HG02798 (cell line): ENCODE results near the gene SNAI1.
"Not testable (repeated sequence)": the region's sequence is repeated elsewhere in the genome, so short reads cannot be mapped to it uniquely, and the experiment has no call there.

Source experiments
- ATAC-seq: cut with Tn5 transposase; IDR thresholded peaks from one replicate; pipeline ENCODE4 v1.9.1; 2021; ENCODE audit warnings: mild to moderate bottlenecking; ENCODE audit not compliant: unreplicated experiment, poor library complexity

The SNAI1 gene

DNA sequence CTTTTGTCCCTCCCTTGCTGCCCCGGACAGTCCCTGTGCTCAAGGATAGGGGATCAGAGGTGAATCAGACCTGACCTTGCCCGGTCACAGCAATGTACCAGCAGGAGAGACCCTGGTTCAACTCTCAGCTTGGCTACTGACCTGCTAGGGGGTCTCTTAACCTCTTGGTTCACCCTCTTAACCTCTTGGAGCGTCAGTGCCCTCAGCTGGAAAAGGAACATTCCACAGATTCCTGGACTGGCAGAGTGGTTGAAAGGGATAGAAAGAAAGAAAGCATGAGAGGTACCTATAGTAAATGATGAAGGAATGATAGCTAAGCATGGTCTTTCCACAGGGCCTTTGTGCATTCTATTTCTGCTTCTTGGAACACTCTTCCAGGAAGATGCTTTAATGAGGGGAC is 25.2 kb downstream of the SNAI1 start:
- ATAC-seq, result no peak

DNA sequence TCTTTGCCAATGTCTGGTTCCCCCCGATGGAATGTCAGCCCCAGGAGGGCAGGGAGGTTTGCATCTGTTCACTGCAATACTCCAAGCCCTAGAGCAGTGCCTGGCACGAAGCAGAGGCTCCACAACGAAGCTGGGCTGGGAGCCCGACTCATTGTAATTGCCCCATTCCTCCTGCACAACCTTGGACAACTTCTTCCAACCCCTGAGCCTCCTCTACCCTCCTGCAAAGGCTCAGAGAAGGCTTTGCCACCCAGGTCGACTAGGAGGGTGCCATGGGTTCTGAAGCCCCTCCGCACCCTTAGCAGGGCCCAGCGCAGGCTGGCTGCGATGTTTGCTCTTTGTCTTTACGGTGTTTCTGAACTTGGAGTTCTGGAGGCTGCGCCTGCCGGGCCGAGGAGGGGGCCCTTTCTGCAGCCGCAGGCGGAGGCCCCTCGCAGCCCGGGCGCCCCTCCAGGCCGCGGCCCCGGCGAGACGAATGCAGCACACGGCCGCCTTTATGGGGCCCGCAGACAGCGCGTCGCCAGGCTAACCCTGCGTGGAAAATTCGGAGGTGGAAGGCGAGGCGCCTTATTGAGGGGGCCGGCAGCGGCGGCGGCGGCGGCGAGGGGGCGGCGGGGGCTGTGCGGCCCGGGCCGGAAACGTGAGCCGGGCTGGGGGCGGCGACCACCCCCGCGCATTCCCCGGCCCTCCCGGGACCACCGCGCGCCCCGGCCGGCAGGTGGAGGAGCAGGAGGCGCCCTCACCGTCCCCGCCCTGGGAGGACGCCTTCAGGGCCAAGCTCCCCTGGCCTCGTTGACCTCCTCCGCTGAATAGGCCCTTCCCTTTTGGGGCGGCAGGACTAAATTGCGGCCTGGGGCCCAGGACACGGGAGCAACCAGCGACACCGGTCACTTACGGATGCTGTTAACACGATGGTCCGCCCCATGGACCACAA is 27.0 kb downstream of the SNAI1 start:
- no peak for ATAC-seq

DNA sequence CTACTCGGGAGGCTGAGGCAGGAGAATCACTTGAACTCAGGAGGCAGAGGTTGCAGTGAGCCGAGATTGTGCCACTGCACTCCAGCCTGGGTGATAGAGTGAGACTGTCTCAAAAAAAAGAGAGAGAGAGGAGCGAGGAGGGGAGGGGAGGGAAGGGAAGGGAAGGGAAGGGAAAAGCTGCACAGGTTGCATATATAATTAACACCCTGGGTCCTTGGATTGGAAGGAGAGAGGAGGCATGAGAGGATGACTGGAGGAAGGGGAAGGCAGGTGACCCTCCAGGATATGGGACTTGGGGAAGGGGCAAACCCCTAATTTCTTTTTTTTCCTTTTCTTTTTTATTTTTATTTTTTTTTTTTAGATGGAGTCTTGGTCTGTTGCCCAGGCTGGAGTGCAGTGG is 28.8 kb downstream of the SNAI1 start:
- ATAC-seq, result not testable (repeated sequence)

DNA sequence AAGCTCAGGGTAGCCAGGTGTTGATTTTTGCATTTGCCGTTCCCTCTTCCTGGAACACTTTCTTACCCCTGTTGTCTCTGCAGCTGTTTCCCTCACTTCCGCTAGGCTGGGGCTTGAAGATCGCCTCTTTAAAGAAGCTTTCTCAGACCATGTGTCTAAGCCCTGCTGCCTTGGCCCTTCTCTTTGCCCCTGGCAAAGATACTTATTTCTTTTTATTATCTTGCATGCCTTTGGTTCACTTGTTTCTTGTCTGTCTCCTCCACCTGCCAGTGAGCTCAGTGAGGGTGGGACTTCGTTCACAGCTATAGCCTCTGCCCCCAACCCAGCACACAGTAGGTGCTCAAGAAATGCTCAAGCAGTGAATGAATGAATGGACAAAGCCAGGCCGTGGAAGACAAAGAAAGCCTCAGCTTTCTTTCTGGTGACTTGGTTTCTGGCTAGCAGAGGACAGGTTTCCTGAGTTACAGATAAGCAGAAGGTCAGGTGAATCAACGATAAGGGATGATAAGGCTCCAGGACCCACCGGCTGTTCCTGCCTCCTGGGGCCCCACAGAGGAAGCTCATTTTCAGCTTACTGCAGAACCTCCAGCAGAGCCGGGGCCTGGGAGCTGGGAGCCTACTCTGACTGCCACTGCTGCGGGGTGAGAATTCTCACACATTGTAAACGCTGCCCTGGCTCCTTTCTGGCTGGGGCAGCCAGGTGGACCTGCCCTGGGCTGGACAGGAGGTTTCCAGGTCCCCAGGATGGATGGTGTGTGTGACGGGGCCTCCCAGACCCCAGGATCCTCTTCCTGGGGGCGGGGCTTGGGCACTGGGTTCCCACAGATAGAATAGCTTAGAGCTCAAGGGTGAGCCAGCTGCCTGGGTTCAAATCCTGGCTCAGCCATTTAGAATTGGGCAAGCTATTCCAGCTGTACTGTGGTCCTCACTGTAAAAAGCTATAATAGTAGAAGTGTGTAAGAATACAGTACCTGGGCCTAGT is 29.8 kb downstream of the SNAI1 start:
- no peak for ATAC-seq

DNA sequence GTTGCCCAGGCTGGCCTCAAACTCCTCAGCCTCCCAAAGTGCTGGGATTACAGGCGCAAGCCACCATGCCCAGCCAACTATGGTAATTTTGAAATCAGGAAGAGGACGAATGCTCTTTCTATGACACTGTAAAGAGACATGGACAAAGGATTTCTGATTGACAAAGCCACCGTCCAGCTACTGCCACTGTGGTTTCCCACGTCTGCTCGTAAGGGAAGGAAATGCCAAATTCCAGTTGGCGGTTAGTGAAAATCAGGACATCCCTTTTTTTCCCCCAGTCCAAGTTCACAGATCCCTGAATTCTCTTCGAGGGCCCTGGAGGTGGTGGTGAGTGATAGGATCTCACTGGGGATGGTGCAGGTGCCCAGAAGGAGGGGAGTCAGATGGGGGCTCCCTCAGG is 31.2 kb downstream of the SNAI1 start:
- ATAC-seq, result no peak

DNA sequence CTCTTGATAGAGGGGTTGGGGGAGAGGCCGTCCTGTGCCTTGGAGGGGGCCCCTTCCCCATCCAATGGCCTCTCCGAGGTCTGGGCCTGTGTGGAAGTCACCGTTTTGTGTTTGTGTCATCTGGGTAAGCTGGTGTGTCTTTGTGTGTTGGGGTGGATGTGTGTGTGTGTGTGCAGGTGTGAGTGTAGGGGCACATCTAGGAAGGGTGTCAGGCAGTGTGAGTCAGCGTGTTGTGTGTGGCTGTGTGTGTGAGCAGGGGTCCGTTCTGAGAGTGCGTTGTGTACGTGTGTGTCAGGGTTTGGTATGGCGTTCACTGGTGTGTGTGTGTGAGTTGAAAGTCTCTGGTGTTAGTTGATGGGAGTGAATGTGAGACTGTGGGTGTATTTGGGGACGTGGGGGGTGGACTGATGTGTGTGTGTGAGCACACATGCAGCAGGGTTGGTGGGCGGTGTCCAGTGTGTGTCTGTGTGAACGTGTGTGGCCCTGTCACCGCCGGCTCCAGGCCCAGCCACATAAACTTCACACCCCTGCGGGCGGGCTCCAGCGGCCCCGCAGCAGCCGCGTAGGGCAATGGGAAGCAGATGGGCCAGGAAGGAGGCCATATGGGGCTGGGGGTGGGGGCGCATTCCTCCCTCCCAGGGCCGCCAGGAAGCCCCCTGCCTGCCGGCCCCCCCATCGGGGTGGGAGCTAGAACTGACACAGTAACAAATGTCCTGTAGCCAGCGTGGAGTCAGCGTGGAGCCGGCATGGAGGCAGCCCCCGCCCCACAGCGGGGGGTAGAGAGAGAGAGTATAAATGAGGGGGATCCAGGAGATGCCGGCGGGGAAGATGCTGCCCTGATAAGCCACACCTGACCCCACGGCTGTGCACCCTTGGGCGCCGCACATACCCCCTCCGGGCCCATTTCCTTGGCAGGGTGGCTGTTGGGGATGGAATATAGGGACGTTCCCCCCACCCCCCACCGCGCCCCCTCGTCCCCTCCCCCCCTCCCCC is 32.1 kb downstream of the SNAI1 start:
- ATAC-seq, result no peak

DNA sequence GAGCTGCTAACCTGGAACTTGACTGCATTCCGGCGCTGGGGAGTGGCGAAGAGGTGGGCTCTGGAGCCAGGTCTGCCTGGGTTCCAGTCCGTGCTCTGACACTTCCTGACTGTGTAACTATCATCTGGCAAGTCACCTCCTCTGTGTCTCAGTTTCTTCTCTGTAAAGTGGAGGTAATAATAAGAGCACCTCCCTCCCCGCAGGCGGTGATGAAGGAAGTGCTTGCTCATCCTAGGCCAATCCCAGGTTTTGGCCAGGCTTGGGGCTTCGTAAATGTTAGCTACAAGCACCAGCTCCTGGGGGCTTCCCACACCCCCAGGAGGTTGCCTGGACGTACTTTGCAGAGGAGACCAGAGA is 32.8 kb downstream of the SNAI1 start:
- ATAC-seq, result no peak

DNA sequence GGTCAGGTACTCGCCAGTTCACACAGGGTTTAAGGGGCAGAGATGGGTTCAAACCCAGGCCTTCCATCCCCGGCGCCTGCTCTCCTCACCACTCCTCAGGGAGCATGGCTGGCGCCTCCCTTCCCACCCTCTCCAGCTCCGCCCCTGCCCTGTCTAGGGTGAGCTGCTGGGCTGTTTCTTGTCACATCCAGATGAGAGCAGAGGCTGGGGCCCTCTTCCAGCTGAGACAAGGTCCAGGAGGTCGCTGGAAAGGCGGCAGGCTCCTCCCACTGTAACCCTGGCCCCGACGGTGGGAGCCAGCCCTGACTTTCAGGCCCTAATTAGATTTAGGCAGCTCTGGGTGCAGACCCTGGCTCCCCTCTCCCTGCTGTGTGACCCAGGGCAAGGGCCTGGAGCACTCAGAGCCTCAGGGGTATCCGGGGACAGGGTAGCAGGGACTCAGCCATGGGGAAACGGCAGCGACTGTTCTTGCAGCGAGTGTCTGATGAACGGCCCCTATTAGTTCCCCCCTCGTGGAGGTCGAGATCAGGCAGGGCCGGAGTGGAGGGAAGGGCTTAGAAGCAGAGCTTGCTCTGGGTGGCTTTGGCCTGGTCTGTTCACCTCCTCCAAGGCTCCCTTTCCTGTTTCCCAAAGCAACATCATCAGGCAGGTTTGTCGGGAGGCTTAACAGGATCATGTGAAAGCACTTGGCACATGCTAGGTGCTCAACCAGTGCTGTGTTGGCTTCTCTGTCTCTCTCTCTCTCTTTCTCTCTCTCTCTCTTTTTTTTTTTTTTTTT is 33.4 kb downstream of the SNAI1 start:
- ATAC-seq, result no peak

DNA sequence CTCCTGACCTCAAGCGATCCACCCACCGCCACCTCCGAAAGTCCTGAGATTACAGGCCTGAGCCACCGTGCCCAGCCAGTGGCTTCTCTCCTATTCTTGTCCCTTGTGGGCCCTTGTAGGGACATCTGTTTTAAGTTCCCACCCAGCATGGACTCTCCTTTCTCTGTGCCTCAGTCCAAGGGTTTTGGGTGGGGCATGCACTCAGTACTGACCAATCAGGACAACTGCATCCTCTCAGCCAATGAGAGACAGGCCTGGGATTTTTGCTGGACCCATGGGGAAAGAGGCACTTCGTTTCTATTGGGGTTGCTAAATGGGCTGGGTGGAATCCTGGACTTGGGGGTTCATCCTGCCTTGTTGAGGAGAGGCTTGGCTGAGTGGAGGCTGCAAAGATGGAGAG is 34.4 kb downstream of the SNAI1 start:
- no peak for ATAC-seq

DNA sequence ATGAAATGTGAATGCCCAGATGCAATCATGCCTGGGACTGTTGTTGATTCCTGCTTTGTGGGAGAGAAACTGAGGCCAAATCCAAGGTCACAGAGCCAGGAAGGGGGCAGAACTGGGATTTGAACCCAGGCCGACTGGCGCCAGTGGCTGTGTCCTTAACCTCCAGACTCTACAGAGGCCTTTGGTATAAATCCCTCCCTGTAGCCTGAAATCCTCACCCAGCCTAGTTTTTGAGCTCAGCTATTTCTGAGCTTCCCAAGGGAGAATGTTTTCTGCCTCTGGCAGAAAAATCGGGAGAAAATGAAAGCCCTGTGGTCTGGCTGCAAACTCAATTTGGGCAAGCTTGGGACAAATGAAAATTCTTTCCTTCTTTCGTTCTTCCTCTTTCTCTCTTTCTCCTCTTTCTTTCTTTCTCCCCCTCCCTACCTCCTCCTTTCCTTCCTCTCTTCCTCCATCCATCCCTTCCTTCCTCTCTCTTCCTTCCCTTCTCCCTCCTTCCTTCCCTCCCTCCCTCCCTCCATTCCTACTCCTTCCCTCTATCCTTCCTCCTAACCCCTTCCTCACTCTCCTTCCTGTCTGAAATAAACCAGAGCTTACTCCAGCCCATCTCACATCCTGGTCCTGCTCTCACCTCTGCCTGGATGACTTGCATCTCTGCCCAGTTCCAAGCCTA is 34.9 kb downstream of the SNAI1 start:
- ATAC-seq, result no peak

DNA sequence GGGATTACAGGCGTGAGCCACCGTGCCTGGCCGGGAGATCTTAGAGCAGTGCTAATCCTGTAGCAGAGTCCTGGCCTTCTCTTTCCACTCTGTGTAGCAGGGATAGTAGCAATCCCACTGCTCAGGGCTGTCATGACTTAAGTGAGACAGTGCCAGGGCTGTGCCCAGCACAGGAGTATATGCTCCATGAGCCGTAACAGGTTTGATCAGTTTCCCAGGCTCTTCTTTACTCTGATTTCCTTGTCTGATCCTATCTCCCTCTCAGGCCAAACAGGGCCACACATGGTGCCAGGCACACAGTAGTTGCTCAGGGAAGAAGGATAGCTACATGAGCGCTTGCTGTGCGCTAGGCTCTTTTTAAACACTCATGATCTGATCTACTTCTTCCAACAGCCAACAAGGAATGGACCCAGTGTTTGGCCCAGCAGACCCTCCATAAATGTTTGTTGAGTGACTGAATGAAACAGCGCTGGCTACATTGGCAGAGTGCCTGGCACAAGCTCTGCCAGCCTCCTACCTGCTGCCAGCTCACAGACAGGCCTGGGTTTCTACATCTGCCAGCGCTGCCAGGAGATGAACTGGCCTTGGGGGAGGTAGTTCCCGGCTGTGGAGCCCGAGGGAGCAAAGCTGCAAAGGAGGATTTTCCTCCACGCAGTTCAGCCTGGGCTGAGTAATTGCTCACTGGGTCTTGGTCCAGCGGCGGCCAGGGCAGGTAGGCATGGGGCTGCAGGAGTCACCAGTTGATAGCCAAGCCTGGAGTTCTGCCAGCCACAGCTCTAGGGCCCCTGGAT is 36.9 kb downstream of the SNAI1 start:
- no peak for ATAC-seq

DNA sequence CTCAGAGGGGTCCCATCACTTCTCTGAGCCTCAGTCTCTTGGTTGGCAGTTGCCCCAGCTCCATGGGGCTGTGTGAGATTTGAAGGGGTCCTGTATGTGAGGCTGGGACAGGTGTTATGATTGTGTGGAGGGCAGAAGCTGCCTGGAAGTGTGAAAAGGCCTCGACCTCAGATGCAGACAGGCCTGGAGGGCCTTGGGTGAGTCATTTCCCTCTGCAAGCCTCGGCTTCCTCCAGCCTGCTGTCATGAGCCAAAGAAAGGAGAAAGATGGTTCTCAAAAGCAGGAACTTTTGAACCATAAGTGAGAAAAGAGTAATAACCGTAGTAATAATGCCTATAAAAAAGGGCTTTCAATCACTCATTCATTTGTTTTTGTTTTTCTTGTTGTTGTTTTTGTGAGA is 37.5 kb downstream of the SNAI1 start:
- ATAC-seq, result no peak

DNA sequence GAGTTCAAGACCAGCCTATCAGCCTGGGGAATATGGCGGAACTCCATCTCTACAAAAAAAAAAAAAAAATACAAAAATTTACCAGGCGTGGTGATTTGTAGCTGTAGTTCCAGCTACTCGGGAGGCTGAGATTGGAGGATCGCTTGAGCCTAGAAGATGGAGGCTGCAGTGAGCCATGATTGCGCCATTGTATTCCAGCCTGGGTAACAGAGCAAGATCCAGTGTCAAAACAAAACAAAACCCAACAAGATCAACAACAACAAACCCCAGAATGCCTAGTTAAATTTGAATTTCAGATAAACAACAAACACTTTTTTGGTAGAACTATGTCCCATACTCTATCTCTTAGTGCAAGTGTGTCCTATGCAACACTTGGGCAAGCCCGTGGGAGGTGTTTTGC is 39.9 kb downstream of the SNAI1 start:
- ATAC-seq, result no peak

DNA sequence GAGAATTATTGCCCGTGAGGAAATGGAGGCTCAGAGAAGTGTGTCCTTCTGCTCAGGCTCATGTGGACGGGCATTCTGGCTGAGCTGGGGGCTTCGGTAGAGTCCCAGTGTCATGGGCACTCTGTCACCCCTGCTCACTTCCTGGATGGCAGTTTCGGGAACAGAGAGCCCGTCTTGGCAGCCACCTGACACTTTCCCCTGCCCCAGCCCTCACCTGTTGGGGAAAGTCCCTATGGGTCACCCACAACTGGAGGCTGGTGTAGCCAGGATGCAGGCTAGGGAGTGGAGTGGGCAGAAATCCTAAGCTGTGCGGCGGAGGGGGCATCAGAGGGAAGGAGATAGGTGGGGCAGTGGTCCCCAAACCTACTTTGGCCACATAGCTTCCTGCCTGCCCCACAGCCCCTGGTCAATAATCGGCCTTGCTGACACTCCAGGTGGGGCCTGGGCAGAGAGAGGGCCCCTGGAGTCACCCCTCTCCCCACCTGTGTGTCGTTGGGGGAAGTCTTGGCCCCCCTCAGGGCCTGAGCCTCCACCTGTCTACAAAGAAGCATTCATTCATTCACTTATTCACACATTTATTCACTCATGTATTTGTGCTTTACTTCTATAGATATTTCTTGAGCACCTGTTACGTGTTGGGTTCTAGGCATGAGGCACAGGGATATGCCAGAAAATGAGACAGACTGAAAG is 40.5 kb downstream of the SNAI1 start:
- ATAC-seq, result no peak

DNA sequence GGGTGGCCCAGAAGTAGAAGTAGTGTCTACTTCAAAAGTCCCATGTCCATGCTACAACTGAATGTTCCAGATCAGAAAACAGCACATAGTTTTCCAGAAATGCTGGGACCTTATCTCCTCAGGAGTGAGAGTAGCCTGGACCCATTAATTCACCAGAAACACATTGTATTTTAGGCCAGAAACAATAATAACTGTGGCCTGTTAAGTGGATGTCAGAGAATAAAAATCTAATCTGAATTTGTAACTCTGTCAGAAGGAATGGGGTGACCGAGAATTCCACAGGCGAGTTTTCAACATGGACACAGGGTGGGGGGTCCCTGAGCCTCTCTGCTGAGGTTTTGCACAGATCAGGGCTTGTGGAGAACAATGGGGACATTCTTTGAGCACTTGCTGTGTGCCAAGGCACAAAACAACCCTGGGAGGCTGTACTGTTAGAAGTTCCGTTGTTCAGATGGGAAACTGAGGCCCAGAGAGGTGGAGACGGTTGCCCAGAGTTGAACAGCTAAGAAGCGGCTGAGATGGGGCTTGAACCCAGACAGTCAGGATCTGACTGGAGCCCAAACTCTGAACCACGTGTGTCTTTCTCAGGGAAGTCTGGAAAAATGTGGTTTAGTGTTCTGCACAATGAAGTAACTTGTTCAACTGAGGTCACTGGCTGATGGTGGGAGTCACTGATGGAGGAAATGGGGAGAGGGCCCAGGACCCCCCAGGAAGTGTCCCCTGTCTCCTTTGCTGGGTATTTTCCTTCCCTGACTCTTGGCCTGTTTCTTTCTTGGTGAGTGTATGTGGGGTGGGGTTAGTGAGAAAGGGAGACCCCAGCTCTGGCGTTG is 44.2 kb downstream of the SNAI1 start:
- no peak for ATAC-seq

DNA sequence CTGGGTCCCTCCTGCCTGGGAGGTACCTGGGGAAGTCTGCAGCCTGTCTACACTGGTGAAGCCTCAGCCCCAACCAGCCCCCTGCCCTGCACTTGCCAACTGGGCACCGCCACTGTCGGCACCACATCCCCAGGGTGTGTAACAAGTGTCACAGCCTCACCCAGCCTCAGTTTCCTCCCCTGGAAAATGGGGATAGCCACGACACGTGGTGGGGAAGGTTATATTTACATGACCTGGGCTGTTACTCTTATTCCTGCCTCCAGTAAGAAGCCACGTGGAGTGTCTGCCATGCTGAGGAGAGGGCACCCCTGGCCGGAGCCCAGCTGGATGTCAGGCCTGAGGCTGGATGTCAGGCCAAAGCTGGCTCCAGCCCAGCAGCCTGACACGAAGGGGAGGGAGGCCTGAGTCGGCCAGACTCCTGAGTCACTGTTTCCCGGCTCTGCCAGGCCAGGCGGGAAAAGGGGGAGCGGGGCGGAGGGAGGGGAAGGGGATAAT is 44.9 kb downstream of the SNAI1 start:
- ATAC-seq, result no peak
